K562 (cell line): ENCODE data around the gene BCAS3. TPM values are rescaled to one million over a fixed set of nuclear protein-coding genes. Genes with fewer than 3 reads are reported as not detected.
A peak's percentile ranks its signal among the peaks of the same experiment; 100 is the strongest.

Source experiments
- DACH1 ChIP-seq: fragments of 450-650 bp; IDR thresholded peaks from 2 replicates; pipeline ENCODE4 v1.6.1; 2018; ENCODE audit not compliant: partially characterized antibody
- E4F1 ChIP-seq: fragments of 250-450 bp; sonication (Bioruptor Pico); IDR thresholded peaks from 2 replicates; pipeline ENCODE4 v1.5.0; 2021; ENCODE audit warnings: mild to moderate bottlenecking, borderline replicate concordance
- ETS2 ChIP-seq: IDR thresholded peaks from 2 replicates; pipeline ENCODE4 v1.6.1; 2016; ENCODE audit warnings: borderline replicate concordance, missing genetic modification characterization, mild to moderate bottlenecking, moderate library complexity, missing compliant biosample characterization; ENCODE audit not compliant: poor library complexity, severe bottlenecking
- FUS ChIP-seq: fragments of 200-400 bp; formaldehyde crosslinking; optimal IDR thresholded peaks from 2 replicates; pipeline ENCODE3; 2017; ENCODE audit warnings: low read depth, low read length
- GTF2F1 ChIP-seq: IDR thresholded peaks from 2 replicates; pipeline ENCODE4 v1.6.1; 2011; ENCODE audit warnings: low read depth, low read length, improper control_type of control experiment
- HDAC6 ChIP-seq: IDR thresholded peaks from 2 replicates; pipeline ENCODE4 v1.6.1; 2012; ENCODE audit warnings: low read depth, mild to moderate bottlenecking, control low read depth, inconsistent platforms, low read length, moderate library complexity
- HMBOX1 ChIP-seq: sonication (generic); IDR thresholded peaks from 2 replicates; pipeline ENCODE4 v1.6.1; 2016
- MAFK ChIP-seq: IDR thresholded peaks from 2 replicates; pipeline ENCODE4 v1.6.1; 2011; ENCODE audit warnings: low read length, improper control_type of control experiment
- MLX ChIP-seq, 2 experiments: fragments of 450-650 bp in 1 of 2; sonication (generic) in 1 of 2; formaldehyde crosslinking; conservative IDR thresholded peaks; 2 replicates each; pipeline versions ENCODE4 v1.4.0 to v1.8.1; 2020 to 2022; ENCODE audit warnings: mild to moderate bottlenecking in 1 of 2, missing genetic modification reagents in 1 of 2
- RBM34 ChIP-seq: fragments of 200-400 bp; formaldehyde crosslinking; IDR thresholded peaks from 2 replicates; pipeline ENCODE4 v1.6.1; 2018; ENCODE audit warnings: low read length, borderline replicate concordance; ENCODE audit not compliant: insufficient read depth
- SETDB1 ChIP-seq: IDR thresholded peaks from one replicate; pipeline ENCODE4 v1.6.1; 2012; ENCODE audit warnings: low read length, control low read depth, inconsistent platforms
- SMARCA4 ChIP-seq: fragments of 450-650 bp; IDR thresholded peaks from 2 replicates; pipeline ENCODE4 v1.6.1; 2016
- TBL1XR1 ChIP-seq, 2 experiments: IDR thresholded peaks; 2 replicates each; pipeline ENCODE4 v1.6.1; 2012; ENCODE audit warnings: improper control_type of control experiment in 2 of 2, low read length in 2 of 2, mild to moderate bottlenecking in 1 of 2
- ZFP91 ChIP-seq: sonication (generic); formaldehyde crosslinking; IDR thresholded peaks from 2 replicates; pipeline ENCODE4 v1.8.0; 2022; ENCODE audit warnings: mild to moderate bottlenecking, missing genetic modification reagents
- ZFPM2 ChIP-seq: fragments of 250-450 bp; sonication (Bioruptor Pico); IDR thresholded peaks from 2 replicates; pipeline ENCODE4 v1.5.1; 2022; ENCODE audit warnings: mild to moderate bottlenecking
- ZNF589 ChIP-seq: fragments of 200-800 bp; sonication (Bioruptor generic); IDR thresholded peaks from 2 replicates; pipeline ENCODE4 v1.6.1; 2016; ENCODE audit warnings: low read depth, missing genetic modification characterization, missing compliant biosample characterization
- polyA plus RNA-seq, 8 experiments: library from polyadenylated mRNA; depleted of rRNA in 4 of 8; stranded (reverse) in 5 of 8; unstranded in 3 of 8; fragments of >200 nt; fragmentation: Nextera tagmentation in 2 of 8; fragmentation: Illumina TruSeq in 1 of 8; extraction: Ambion mirVana in 2 of 8; extraction: Trizol in 1 of 8; gene quantifications; 2 replicates each; pipeline versions ENCODE4 v1.2.1 to v1.2.3, GENCODE V29; 2011 to 2014; ENCODE audit warnings: inconsistent platforms in 1 of 8, missing spikeins in 1 of 8
- total RNA-seq, 7 experiments: library from RNA; depleted of rRNA in 6 of 7; stranded (reverse); fragments of >200 nt in 6 of 7; fragmentation: Illumina TruSeq in 2 of 7; extraction: Trizol in 2 of 7; gene quantifications; 2 replicates each; pipeline versions ENCODE4 v1.2.1 to v1.2.3, GENCODE V29; 2011 to 2021; ENCODE audit warnings: low replicate concordance in 1 of 7

Gene BCAS3
- total and polyA plus RNA-seq, 9 of the 15 experiments (the other 6 are each of a cell fraction or from before 2014, with no cell fraction given) = 1.9 to 5.5 (median 3.5) TPM

GRCh38 chr17:61412143-61412859 lies 734.6 kb downstream of the BCAS3 start (continued):
- TF ChIP-seq FUS = peak; percentile 16
- TF ChIP-seq HMBOX1 = no peak
- TF ChIP-seq RBM34 = 0 out of 2 replicates have a peak, but pooled peaks have one; percentile 21
- no peak for TF ChIP-seq ZNF589 (CRISPR knock-in tag)
- no peak for TF ChIP-seq MAFK
- TF ChIP-seq DACH1 = no peak
- no peak for TF ChIP-seq GTF2F1
- TF ChIP-seq E4F1 = no peak
- TF ChIP-seq HDAC6 = no peak
- no peak for TF ChIP-seq ZFP91 (CRISPR knock-in tag)
- TF ChIP-seq MLX (CRISPR knock-in tag; conservative IDR thresholded peaks at IDR 0.05) = no peak
- TF ChIP-seq ETS2 (tag) = no peak
- TF ChIP-seq SETDB1 = no peak
- no peak for TF ChIP-seq ZFPM2 (CRISPR knock-in tag)
- TF ChIP-seq TBL1XR1 (IDR thresholded peaks at IDR 0.05; ENCODE audit: low read length in 2 of 2) = 0 out of 4 replicates have a peak, but pooled peaks of 1 of the 2 experiments have one; percentile 21
- no peak for TF ChIP-seq SMARCA4
